GM19467 (cell line): ENCODE data around the gene ZBTB25.
A peak's percentile ranks its signal among the peaks of the same experiment; 100 is the strongest.

ENCODE experiments used
- ATAC-seq: cut with Tn5 transposase; IDR thresholded peaks from one replicate; pipeline ENCODE4 v1.9.1; 2021; ENCODE audit warnings: mild to moderate bottlenecking, moderate library complexity; ENCODE audit not compliant: unreplicated experiment

Gene ZBTB25, protein sequence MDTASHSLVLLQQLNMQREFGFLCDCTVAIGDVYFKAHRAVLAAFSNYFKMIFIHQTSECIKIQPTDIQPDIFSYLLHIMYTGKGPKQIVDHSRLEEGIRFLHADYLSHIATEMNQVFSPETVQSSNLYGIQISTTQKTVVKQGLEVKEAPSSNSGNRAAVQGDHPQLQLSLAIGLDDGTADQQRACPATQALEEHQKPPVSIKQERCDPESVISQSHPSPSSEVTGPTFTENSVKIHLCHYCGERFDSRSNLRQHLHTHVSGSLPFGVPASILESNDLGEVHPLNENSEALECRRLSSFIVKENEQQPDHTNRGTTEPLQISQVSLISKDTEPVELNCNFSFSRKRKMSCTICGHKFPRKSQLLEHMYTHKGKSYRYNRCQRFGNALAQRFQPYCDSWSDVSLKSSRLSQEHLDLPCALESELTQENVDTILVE

DNA sequence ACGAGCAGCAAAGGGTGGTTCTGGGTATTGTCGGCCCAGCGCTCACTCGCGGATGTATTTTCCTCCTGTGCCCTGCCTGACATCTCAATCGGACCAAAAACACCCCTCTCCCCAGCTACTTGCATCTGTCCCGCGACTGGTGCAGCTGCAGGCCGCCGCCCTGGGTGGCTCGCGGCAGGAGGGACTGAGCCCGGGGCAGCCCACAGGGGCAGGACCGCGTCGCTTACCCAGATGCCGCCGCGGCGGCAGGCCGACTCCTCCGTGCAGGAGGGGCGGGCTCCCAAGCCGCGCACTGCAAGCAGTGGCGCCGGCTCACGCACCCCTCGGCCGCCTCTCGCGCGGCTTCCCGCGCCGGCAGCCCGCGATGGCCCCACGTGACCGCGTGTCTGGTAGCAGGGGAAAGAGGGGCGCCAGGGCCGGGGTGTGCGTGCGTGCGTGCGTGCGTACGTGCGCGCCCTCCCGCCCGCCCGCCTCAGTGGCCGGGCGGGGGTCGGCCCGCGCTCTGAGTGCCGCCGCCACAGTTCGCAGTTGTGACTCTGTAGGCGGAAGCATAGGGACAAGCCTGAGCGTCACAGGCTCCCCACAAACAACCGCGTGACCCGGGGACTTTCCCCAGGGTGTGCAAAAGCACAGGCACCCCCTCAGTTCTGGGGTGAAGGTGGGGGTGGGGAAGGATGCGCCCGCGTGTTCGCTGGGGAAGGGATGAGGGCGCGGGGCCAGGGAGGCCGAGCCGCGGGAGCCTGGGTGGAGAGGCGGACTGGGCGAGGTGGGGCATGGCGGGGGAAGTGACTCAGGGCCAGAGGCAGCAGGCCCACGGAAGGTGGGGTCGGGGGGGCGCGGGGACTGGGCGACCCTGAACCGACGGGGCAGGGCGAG lies at the start of gene ZBTB25:
ZBTB25 (minus strand) TSS at position 405 of the 876 bp plus-strand sequence. CDS start 13,305 bp downstream, outside the sequence.
- peak; percentile 57 for ATAC-seq

DNA sequence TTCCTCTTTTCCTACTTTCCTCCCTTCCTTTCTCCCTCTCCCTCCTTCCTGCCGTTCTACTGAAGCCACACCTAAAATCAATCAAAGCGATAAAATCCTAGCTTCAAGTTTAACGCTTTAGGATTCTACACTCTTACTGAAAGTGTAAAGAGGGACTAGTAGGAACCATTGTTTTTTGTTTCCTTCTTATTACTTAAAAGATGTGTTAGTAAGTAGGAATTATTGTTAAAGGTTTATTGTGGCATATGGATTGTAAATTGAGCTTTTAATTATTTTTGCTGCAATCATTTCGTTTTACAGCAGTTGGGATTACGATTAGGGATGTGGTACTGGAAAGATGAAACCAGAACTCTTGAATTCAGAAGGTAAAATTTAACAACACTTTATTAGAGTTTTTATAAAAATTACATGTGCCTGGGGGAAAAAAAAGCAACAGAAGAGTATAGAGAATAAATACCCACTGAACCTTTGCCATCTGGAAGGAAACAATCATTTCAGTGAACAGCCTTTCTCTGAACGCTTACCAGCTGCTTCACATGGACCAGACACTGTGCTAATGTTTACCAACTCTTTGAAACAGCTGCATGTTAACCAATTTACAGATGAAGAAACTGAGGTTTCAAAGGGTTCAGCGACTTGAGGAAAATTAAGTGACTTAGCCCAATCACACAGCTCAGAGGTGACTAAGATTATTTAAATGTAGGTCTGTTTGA lies 47.1 kb upstream of the ZBTB25 start:
- ATAC-seq = no peak

DNA sequence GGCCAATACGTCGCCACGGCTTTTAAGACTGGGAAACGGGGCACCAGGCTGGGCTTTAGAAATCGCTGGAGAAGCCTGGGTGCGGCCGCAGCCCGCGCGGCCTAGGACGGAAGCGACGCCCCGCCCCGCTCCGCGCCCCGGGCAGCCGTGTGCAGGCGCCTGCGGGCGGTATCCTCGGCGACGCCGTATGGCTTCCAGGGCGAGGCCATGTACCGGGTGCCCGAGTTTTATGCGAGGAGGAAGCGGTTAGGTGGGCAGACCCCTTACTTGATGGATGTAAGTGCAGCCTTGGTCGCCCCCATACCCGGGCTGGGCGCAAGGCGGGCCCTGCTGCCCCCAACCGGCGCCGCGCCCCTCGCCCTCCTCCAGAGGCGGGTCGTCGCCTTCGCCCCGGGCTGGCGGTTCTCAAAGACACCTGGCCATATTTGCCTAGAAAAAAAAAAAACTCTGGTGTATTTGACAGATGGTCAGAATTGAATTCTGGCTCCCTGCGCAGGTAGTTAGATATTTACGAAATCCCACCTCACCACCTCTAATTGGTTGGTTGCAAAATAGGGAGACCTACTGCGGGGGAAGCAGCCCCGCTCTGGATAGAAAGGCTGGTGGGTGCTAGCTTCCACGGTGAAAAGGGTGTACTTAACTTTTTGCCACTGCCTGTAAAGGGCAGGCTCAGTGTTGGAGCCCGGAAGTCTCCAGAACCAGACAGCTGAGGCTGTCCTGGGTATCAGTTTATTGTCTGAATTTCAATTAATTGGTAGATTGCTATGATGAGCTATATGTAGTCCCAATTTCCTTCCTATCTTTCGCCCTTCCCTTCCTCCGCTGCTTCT lies 46.4 kb upstream of the ZBTB25 start, which contains the start of gene PPP1R36:
PPP1R36 (plus strand) TSS at position 171 of the 830 bp plus-strand sequence; CDS start at position 208, 37 bp downstream.
- ATAC-seq = no peak

DNA sequence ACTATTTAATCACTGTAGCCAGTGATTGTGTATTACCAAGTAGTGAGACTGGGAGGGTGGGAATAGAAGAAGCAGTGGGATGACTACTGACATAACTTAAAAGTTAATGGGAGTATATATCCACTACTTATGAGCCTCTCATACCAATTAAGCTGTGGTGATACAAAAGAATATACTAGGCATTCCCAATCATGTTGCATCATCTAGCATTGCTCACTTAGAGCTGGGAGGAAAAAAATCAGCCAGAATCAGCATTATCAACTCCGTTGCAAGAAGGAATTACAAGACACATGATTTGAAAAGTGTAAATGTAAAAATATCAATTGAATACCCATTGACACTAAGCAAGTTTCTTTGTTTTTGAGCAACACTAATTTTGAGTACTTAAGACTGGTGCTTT lies 45.4 kb upstream of the ZBTB25 start:
- ATAC-seq = no peak

DNA sequence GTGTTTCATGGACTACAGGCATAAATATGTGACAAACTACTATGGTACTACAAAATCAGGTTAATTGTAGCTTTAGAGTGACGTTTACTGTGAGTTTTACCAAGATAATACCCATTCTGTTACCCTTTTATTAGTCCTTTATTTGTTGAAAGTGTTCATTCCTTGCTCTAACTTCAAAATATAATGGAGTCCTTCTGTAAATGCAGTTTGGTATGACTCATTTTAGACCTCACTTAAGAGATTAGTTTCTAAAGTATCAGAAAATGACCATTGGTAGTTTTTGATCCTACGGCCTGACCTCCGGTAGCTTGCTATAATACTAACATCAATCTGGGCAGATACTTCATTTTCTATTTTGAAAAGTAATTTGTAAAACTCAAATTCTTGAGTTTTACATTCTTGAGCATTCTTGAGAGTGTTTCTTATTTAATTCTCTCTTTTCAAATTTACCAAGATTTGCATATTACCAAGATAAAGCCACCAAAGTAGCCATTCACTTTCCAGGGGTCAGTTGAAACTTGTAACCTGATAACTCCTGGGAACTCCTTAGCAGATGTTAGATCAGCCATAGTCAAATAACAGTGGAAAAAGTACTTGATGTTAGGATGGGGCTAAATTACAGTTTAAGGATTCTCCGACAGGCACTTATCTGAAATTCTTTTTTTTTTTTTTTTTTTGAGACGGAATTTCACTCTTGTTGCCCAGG lies 41.1 kb upstream of the ZBTB25 start:
- ATAC-seq = no peak

DNA sequence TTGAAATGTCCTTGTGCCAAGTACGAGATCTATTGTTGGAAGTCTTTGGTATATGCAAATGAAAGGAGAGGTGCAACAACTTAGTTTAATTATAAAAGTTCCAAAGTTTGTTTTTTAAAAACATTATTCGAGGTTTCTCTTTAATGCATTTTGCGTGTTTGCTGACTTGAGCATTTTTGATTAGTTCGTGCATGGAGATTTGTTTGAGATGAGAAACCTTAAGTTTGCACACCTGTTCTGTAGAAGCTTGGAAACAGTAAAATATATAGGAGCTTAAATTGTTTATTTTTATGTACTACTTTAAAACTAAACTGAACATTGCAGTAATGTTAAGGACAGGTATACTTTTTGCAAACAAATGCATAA lies 39.2 kb upstream of the ZBTB25 start:
- no peak for ATAC-seq

DNA sequence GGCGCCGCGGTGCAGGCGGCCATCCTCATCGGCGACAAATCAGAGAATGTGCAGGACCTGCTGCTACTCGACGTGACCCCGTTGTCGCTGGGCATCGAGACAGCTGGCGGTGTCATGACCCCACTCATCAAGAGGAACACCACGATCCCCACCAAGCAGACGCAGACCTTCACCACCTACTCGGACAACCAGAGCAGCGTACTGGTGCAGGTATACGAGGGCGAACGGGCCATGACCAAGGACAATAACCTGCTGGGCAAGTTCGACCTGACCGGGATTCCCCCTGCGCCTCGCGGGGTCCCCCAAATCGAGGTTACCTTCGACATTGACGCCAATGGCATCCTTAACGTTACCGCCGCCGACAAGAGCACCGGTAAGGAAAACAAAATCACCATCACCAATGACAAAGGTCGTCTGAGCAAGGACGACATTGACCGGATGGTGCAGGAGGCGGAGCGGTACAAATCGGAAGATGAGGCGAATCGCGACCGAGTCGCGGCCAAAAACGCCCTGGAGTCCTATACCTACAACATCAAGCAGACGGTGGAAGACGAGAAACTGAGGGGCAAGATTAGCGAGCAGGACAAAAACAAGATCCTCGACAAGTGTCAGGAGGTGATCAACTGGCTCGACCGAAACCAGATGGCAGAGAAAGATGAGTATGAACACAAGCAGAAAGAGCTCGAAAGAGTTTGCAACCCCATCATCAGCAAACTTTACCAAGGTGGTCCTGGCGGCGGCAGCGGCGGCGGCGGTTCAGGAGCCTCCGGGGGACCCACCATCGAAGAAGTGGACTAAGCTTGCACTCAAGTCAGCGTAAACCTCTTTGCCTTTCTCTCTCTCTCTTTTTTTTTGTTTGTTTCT lies 38.6 kb upstream of the ZBTB25 start:
- no peak for ATAC-seq

DNA sequence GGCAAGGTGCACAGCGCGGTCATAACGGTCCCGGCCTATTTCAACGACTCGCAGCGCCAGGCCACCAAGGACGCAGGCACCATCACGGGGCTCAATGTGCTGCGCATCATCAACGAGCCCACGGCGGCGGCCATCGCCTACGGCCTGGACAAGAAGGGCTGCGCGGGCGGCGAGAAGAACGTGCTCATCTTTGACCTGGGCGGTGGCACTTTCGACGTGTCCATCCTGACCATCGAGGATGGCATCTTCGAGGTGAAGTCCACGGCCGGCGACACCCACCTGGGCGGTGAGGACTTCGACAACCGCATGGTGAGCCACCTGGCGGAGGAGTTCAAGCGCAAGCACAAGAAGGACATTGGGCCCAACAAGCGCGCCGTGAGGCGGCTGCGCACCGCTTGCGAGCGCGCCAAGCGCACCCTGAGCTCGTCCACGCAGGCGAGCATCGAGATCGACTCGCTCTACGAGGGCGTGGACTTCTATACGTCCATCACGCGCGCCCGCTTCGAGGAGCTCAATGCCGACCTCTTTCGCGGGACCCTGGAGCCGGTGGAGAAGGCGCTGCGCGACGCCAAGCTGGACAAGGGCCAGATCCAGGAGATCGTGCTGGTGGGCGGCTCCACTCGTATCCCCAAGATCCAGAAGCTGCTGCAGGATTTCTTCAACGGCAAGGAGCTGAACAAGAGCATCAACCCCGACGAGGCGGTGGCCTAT lies 37.8 kb upstream of the ZBTB25 start:
- ATAC-seq = no peak

DNA sequence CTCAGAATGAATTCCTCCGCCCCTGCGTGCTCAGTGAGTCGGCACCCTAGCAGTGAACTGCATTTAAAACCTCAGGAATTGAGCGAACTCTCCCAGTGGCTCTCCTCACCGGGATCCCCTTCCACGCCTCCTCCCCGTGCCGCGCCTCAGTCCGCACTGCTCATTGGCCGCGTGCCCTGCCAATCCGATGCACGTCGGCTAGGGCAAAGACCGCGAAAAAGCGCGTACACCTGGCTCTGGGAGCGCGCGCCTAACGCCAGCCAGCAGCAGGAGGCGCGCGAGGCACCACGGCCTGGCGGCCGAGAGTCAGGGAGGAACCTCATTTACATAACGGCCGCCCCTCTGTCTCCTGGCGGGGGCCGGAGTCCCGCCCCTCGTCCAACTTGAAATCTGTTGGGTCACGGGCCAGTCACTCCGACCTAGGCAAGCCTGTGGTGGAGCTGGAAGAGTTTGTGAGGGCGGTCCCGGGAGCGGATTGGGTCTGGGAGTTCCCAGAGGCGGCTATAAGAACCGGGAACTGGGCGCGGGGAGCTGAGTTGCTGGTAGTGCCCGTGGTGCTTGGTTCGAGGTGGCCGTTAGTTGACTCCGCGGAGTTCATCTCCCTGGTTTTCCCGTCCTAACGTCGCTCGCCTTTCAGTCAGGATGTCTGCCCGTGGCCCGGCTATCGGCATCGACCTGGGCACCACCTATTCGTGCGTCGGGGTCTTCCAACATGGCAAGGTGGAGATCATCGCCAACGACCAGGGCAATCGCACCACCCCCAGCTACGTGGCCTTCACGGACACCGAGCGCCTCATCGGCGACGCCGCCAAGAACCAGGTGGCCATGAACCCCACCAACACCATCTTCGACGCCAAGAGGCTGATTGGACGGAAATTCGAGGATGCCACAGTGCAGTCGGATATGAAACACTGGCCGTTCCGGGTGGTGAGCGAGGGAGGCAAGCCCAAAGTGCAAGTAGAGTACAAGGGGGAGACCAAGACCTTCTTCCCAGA lies 36.9 kb upstream of the ZBTB25 start, which contains the start of gene HSPA2:
HSPA2 (plus strand) TSS at position 534 of the 995 bp plus-strand sequence; CDS start at position 643, 109 bp downstream.
- ATAC-seq = peak; percentile 95

DNA sequence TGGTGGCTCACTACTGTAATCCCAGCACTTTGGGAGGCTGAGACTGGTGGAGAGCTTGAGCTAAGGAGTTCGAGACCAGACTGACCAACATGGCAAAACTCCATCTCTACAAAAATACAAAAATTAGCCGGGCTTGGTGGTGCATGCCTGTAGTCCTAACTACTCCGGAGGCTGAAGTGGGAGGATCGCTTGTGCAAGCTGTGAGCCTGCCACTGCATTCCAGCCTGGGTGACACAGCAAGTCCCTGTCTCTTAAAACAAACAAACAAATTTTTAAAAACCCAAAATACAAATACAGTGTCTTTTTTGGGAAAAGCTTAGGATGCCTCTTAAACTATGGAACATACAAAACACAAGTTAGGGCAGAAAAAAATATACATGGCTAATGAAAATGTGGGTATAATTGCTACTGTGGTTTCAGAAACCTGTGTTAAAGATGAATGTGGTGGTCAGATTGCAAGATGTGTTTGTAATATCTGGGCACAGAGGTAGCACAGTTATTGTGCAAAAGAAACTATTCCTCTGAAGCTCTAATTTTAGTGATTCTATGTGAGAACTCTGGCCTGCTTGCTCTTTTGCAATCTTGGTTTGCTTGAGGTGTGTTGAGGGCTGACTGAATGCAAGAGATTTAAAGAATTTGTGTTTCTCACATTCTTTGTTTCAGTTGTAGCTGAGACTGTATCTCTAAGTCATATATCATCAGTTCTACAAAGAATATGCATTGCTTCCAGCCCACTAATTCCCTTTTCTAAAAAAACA lies 33.0 kb upstream of the ZBTB25 start:
- no peak for ATAC-seq

DNA sequence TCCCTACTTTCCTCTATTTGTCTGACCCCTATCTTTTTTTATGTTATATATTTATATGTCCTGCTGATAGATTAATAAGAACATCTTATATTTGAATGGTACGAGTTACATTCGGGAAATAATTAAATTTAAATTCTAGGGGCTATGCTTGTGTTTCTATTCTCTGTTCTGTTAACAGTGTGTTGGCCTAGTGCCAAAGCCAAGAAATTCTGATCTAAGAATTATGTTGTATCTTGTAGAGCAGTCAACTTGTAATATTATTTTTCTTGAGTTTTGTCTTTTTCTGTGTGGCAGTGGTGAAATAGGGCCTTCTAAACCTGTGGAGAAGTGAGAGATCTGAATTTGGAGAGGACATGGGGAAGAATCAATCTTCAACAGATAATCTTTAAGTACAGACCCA lies 27.9 kb upstream of the ZBTB25 start:
- no peak for ATAC-seq

DNA sequence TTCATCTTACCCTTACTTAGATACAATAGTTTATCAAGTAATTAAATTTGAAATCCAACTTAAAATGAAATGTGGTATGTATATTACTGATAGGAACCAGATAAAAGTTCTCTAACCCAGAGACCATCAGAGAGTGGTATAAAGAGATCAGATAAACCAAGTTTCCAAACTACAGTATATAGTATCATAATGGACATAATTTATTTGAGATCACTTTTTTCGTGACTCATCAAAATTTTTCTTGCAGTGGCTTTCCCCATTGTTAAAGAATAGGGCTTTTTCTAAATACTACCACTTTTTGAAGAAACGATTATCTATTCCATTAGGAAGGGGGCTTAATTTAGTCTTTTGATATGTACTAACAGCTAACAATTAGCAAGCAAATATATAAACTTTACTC lies 21.7 kb upstream of the ZBTB25 start:
- ATAC-seq = no peak

DNA sequence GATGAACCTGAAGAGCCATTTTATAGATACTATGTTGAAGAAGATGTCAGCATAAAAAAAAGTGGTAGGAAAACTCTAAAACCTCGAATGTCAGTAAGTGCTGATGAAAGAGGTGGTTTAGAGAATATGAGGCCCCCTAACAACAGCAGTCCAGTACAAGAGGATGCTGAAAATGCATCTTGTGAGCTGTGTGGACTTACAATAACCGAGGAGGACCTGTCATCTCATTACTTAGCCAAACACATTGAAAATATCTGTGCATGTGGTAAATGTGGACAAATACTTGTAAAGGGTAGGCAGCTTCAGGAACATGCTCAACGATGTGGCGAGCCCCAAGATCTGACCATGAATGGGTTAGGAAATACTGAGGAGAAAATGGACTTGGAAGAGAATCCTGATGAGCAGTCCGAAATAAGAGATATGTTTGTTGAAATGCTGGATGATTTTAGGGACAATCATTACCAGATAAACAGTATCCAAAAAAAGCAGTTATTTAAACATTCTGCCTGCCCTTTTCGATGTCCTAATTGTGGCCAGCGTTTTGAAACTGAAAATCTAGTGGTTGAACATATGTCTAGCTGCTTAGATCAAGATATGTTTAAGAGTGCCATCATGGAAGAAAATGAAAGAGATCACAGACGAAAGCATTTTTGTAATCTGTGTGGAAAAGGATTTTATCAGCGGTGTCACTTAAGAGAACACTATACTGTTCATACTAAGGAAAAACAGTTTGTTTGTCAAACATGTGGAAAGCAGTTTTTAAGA lies 19.1 kb upstream of the ZBTB25 start:
- no peak for ATAC-seq

DNA sequence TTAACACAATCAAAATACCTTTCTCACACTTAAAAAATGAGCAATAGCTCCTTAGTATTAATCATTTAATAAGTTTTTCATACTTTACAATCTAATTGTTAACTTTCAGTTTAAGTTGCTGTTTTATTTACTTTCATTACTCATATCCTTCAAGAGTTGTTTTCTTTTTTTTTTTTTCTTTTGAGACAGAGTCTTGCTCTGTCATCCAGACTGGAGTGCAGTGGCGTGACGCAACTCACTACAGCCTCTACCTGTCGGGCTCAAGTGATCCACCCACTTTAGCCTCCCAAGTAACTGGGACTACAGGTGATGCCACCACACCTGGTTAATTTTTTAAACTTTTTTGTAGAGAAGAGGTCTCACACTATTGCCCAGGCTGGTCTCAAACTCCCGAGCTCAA lies 17.1 kb upstream of the ZBTB25 start:
- ATAC-seq = no peak

DNA sequence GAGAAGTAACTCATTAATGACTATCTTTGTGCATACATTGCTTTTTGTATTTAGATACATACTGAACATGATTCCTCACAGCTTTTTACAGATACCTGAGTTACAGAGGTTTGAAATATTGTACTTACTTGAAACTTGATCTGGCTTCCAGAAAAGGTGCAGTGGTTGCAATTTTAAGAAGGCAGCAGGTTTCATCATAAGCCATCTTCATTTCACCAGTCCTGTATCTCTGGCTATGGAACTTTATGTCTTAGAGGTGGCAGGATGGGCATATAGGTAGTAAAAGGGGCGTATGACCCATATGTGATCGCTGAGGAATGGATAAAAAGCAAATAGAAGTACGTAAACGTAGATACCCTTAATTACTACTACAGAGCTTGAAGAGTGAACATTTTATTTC lies 14.6 kb upstream of the ZBTB25 start:
- ATAC-seq = no peak
